B cell (primary cell): ENCODE data around the gene HES5. TPM values are rescaled to one million over a fixed set of nuclear protein-coding genes. Genes with fewer than 3 reads are reported as not detected.

ENCODE experiments used
- ATAC-seq: fragments of 200-7000 bp; cut with Tn5 transposase; one replicate; pipeline ENCODE4 v1.10.0; 2021; ENCODE audit warnings: low read depth, mild to moderate bottlenecking, moderate number of reproducible peaks, moderate library complexity
- CTCF ChIA-PET: fragments of 350-600 bp; sonication (Branson Sonifier 250); formaldehyde crosslinking; loops from one replicate; lab custom pipeline; 2021; ENCODE audit warnings: antibody characterized with exemption, inconsistent platforms; lab: Charles Lee
- POLR2A ChIA-PET: fragments of 350-600 bp; sonication (Branson Sonifier 250); formaldehyde crosslinking; loops from one replicate; lab custom pipeline; 2021; ENCODE audit warnings: antibody characterized with exemption; lab: Charles Lee
- DNase-seq: peaks from one replicate; pipeline ENCODE4 v3.0.0; 2013
- H2AFZ ChIP-seq: 2 replicates; pipeline ENCODE4 v1.6.1; 2012; ENCODE audit warnings: mild to moderate bottlenecking, low read depth, low read length; ENCODE audit not compliant: insufficient read depth, poor library complexity, severe bottlenecking
- H3K27ac ChIP-seq, 2 donors: 1 replicate in 1 of 2; 2 replicates in 1 of 2; pipeline ENCODE4 v1.5.1; 2012 to 2013; ENCODE audit warnings: low read length in 2 of 2, mild to moderate bottlenecking in 2 of 2, moderate library complexity in 1 of 2
- H3K27me3 ChIP-seq, 4 experiments: fragments of 200-600 bp in 1 of 4; sonication (generic) in 1 of 4; replicated peaks in 1 of 4; 1 replicate in 2 of 4; 2 replicates in 2 of 4; pipeline versions ENCODE4 v1.6.1 to v1.7.0; 2013 to 2016; ENCODE audit warnings: low read length in 3 of 4, mild to moderate bottlenecking in 2 of 4, mixed read lengths in 1 of 4, moderate library complexity in 1 of 4; ENCODE audit not compliant: insufficient read depth in 4 of 4, control insufficient read depth in 3 of 4; ENCODE audit errors: control extremely low read depth in 1 of 4
- H3K36me3 ChIP-seq, 2 experiments: replicated peaks in 1 of 2; 1 replicate in 1 of 2; 2 replicates in 1 of 2; pipeline versions ENCODE4 v1.6.1 to v1.7.1; 2013; ENCODE audit warnings: low read length in 1 of 2; ENCODE audit not compliant: insufficient read depth in 2 of 2, control insufficient read depth in 1 of 2; ENCODE audit errors: control extremely low read depth in 1 of 2, extremely low read depth in 1 of 2
- H3K4me1 ChIP-seq, 2 donors: fragments of 200-600 bp in 1 of 2; sonication (generic) in 1 of 2; 1 replicate in 1 of 2; 2 replicates in 1 of 2; pipeline versions ENCODE4 v1.5.1 to v1.6.1; 2013 to 2017; ENCODE audit warnings: low read length in 2 of 2; ENCODE audit not compliant: control insufficient read depth in 2 of 2, insufficient read depth in 2 of 2
- H3K4me2 ChIP-seq: replicated peaks from 2 replicates; pipeline ENCODE3; 2012; ENCODE audit warnings: mild to moderate bottlenecking, low read depth, low read length; ENCODE audit not compliant: poor library complexity, severe bottlenecking
- H3K4me3 ChIP-seq, 5 experiments: fragments of 200-600 bp in 1 of 5; sonication (generic) in 1 of 5; 1 replicate in 3 of 5; 2 replicates in 2 of 5; pipeline versions ENCODE4 v1.5.1 to v1.7.0; 2011 to 2016; ENCODE audit warnings: low read length in 4 of 5, mild to moderate bottlenecking in 4 of 5, low read depth in 2 of 5, control low read depth in 1 of 5, moderate library complexity in 1 of 5; ENCODE audit not compliant: insufficient read depth in 1 of 5; ENCODE audit errors: control extremely low read depth in 1 of 5, extremely low read depth in 1 of 5
- H3K79me2 ChIP-seq: fragments of 200-600 bp; sonication (generic); one replicate; pipeline ENCODE4 v1.6.0; 2016; ENCODE audit warnings: low read length; ENCODE audit not compliant: control insufficient read depth, insufficient read depth
- H3K9ac ChIP-seq: fragments of 200-600 bp; sonication (generic); 2 replicates; pipeline ENCODE4 v1.6.1; 2017; ENCODE audit warnings: mild to moderate bottlenecking, low read length, moderate library complexity
- H3K9me3 ChIP-seq, 3 donors: one replicate each; pipeline versions ENCODE4 v1.6.1 to v1.7.1; 2013; ENCODE audit warnings: low read length in 2 of 3; ENCODE audit not compliant: control insufficient read depth in 2 of 3, insufficient read depth in 1 of 3; ENCODE audit errors: control extremely low read depth in 1 of 3
- H4K20me1 ChIP-seq: 2 replicates; pipeline ENCODE4 v1.6.0; 2012; ENCODE audit warnings: mild to moderate bottlenecking, low read length; ENCODE audit not compliant: insufficient read depth, control insufficient read depth, poor library complexity, severe bottlenecking
- H3K27ac Mint-ChIP-seq: one replicate; pipeline ENCODE4 v1.8.0; 2021; ENCODE audit warnings: mixed read lengths
- H3K27me3 Mint-ChIP-seq: one replicate; pipeline ENCODE4 v1.8.0; 2021; ENCODE audit warnings: mixed read lengths
- H3K4me1 Mint-ChIP-seq: one replicate; pipeline ENCODE4 v1.8.0; 2021; ENCODE audit warnings: mixed read lengths
- H3K4me3 Mint-ChIP-seq: one replicate; pipeline ENCODE4 v1.8.0; 2021; ENCODE audit warnings: mixed read lengths
- H3K9me3 Mint-ChIP-seq: one replicate; pipeline ENCODE4 v1.8.0; 2022; ENCODE audit warnings: mixed read lengths; ENCODE audit not compliant: insufficient read depth
- CTCF ChIP-seq: fragments of 200-600 bp; IDR thresholded peaks from one replicate; pipeline ENCODE4 v1.8.0; 2022; ENCODE audit warnings: antibody characterized with exemption, mild to moderate bottlenecking
- EZH2 ChIP-seq: IDR thresholded peaks from 2 replicates; pipeline ENCODE4 v1.6.1; 2012; ENCODE audit warnings: borderline replicate concordance, low read depth, mild to moderate bottlenecking, moderate library complexity, low read length; ENCODE audit not compliant: insufficient read depth, poor library complexity, severe bottlenecking
- WGBS: methylation state at CpG from one replicate; pipeline ENCODE4 v1.1.5; 2013; ENCODE audit warnings: missing lambda C conversion rate; ENCODE audit not compliant: insufficient coverage; 5-methylcytosine and 5-hydroxymethylcytosine counted together
- intact Hi-C: fragments of 100-400 bp; cut with micrococcal nuclease; formaldehyde crosslinking; loops from one replicate; pipeline ENCODE4 v1.10.0; 2022
- polyA plus RNA-seq: library from polyadenylated mRNA; depleted of rRNA; stranded (reverse); fragments of >200 nt; gene quantifications from 2 replicates; pipeline ENCODE4 v1.2.3, GENCODE V29; 2012
- total RNA-seq, 2 donors: library from RNA; stranded (reverse); fragments of 120-200 nt in 1 of 2; gene quantifications; 1 replicate in 1 of 2; 2 replicates in 1 of 2; pipeline versions ENCODE4 v1.2.3 to v1.2.4, GENCODE V29; 2013 to 2022

The HES5 gene
- total and polyA plus RNA-seq, 2 donors (not counting 1 experiment from before 2014, with no cell fraction given), result not detected

DNA sequence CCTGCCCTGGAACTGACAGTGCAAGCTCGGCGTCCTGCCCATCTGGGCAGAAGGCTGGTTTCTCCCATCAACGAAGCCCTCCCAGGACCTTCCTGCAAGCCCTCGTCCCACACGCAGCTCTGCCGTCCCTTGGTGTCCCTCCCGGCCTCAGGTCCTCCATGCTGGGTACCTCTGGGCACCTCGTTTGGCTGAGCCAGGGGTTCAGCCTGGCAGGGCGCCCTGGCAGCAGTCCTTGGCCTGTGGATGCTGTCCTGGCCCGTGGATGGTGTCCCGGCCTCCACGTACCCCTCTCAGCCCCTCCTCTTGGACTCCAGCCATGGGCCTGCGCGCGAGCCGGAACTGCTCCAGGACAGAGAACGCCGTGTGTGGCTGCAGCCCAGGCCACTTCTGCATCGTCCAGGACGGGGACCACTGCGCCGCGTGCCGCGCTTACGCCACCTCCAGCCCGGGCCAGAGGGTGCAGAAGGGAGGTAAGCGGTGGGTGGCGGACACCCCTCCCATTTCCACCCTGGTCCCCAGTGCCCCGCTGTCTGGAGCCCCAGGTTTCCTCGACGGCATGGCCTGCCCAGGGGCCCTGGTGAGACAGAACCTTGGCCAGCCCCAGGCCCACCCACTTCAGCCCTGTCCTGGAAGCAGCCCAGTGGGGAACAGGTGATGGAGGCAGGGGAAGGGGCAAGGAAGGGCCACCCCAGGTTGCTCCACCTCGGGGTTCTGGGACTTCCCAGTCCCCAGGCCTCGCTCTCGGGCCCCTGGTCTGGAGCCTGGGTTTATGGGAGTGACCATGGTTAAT, 29.6 kb upstream of the HES5 start:
- Histone ChIP-seq H3K27ac (no peak overlapping the region), H2AFZ (no peak overlapping the region), H3K4me3 (no peak overlapping the region), H3K9ac (no peak overlapping the region), H3K4me2 (no peak overlapping the region), H3K27me3 (no peaks in the 10 kb centered on the region), H3K79me2 (peaks cover 31% of the 10 kb centered on the region), H3K4me1 (peaks cover 27 to 36% of the 10 kb centered on the region in 2 donors), H3K36me3 (peaks cover 0 to 52% of the 10 kb centered on the region in 2 experiments), H4K20me1 (peaks cover 31% of the 10 kb centered on the region), H3K9me3 (peaks cover 0 to 3% (median 0%) of the 10 kb centered on the region in 3 donors)
- no peak overlapping the region for H3K4me3 Mint-ChIP-seq
- no peaks in the 10 kb centered on the region for H3K27me3 Mint-ChIP-seq
- TF ChIP-seq CTCF, result no peak
- TF ChIP-seq EZH2, result no peak
- no peak for ATAC-seq
- CTCF ChIA-PET, result interaction anchor here (3.0 to 4.0 kb wide), 2 partner anchors 16 to 26 kb away, joined by 14 to 33 read pairs; no protein-coding TSS in a partner anchor
- H3K27ac Mint-ChIP-seq, result no peak overlapping the region
- peaks cover 40% of the 10 kb centered on the region for H3K4me1 Mint-ChIP-seq
- DNase-seq, result no peak
- H3K9me3 Mint-ChIP-seq, result no peaks in the 10 kb centered on the region
- intact Hi-C loops, result no loop called here
- POLR2A ChIA-PET, result interaction anchor here (0.8 to 2.1 kb wide), 3 partner anchors 18 to 109 kb away, joined by 3 to 13 read pairs (median 3); no protein-coding TSS in a partner anchor
- WGBS, result 83% methylated on average over 24 of the region's 35 CpGs

DNA sequence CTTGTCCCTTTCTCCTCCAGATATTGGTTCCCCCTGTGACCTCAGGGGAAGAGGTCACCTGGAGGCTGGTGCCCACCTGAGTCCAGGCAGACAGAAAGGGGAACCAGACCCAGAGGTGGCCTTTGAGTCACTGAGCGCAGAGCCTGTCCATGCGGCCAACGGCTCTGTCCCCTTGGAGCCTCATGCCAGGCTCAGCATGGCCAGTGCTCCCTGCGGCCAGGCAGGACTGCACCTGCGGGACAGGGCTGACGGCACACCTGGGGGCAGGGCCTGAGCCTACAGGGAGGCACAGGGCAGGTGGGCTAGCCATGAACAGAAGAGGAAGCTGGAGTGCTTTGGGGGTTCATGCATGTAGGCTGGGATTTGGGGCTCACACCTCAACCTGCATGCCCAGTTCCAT, 28.8 kb upstream of the HES5 start:
- 95% methylated on average over 6 of the region's 6 CpGs for whole genome bisulfite sequencing
- no peak overlapping the region for H3K9ac ChIP-seq
- CTCF ChIA-PET, result interaction anchor here (4.0 kb wide), 1 partner anchor 17 kb away, joined by 33 read pairs; no protein-coding TSS in a partner anchor
- POLR2A ChIA-PET, result interaction anchor here (1.1 to 2.1 kb wide), 2 partner anchors 10 to 19 kb away, joined by 3 to 13 read pairs; no protein-coding TSS in a partner anchor
- no peak overlapping the region for H2AFZ ChIP-seq
- TF ChIP-seq EZH2 (no peak), CTCF (no peak)
- no peak overlapping the region for H3K4me3 ChIP-seq
- Mint-ChIP-seq H3K4me3 (peak overlapping the region; percentile 67), H3K27me3 (no peaks in the 10 kb centered on the region), H3K27ac (peak overlapping the region; percentile 77), H3K4me1 (peaks cover 47% of the 10 kb centered on the region), H3K9me3 (no peaks in the 10 kb centered on the region)
- peaks cover 26% of the 10 kb centered on the region for H4K20me1 ChIP-seq
- intact Hi-C loops, result no loop called here
- no peak for ATAC-seq
- peaks cover 0 to 3% (median 0%) of the 10 kb centered on the region in 3 donors for H3K9me3 ChIP-seq
- no peaks in the 10 kb centered on the region for H3K27me3 ChIP-seq
- H3K79me2 ChIP-seq, result peaks cover 31% of the 10 kb centered on the region
- no peak overlapping the region for H3K27ac ChIP-seq
- peaks cover 31 to 41% of the 10 kb centered on the region in 2 donors for H3K4me1 ChIP-seq
- no peak overlapping the region for H3K4me2 ChIP-seq
- peaks cover 0 to 52% of the 10 kb centered on the region in 2 experiments for H3K36me3 ChIP-seq
- DNase-seq, result no peak
